ENCODE data around the gene LRRC75A. TPM values are rescaled to one million over a fixed set of nuclear protein-coding genes. Genes with fewer than 3 reads are reported as not detected.
A peak's percentile ranks its signal among the peaks of the same experiment; 100 is the strongest.

Gene LRRC75A, protein sequence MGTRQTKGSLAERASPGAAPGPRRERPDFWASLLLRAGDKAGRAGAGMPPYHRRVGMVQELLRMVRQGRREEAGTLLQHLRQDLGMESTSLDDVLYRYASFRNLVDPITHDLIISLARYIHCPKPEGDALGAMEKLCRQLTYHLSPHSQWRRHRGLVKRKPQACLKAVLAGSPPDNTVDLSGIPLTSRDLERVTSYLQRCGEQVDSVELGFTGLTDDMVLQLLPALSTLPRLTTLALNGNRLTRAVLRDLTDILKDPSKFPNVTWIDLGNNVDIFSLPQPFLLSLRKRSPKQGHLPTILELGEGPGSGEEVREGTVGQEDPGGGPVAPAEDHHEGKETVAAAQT
- under 1 TPM; 0.14 to 0.57 (median 0.27) TPM for total RNA-seq (2021; fragmentation: NEBNext Ultra II Directional; extraction: Animal tissue kit (Norgen Biotek cat#: 25700))
- long read RNA-seq, partial matches to known transcripts, result 0 of 36 reads
- long read RNA-seq, other reads (novel, unspliced or antisense), result 36 of 36 reads

DNA sequence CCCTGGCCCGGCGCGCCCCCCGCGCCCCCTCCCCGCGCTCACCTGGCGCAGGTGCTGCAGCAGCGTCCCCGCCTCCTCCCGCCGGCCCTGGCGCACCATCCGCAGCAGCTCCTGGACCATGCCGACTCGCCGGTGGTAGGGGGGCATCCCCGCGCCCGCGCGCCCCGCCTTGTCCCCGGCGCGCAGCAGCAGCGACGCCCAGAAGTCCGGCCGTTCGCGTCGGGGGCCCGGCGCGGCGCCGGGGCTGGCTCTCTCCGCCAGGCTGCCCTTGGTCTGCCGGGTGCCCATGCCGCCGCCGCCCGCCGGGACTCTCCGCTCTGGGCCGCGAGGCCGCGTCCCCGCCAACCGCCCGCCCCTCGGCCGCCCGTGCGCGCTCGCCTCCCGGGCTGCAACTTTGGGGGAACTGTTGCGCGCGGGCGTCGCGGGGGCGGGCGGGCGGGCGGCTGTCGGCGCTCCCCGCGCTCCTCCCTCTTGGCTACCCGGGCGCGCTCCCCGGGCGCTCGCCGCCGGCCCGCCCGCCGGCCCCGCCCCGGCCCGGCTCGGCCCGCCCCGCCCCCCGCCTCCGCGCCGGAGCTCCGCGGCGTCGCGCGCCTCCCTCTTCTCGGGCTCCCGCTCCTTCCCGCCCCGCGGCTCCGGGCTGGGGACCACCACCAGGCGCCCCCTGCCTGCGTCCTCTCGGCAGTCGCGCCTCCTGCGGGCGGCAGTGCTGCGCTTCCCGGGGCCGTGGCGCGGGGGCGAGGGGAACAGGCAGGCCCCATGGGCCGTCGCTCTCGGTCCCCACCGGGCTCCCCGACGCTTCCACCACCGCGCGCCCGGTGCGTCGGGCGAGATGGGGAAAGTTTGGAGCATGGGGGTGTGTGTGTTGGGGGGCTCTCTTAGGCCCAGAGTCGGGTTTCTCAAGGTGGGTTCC, at the start of gene LRRC75A:
TSS of gene LRRC75A (minus strand) at position 491 of the 910 bp plus-strand sequence. CDS start at position 288, 203 bp downstream.
- TF ChIP-seq, protein P1, sequence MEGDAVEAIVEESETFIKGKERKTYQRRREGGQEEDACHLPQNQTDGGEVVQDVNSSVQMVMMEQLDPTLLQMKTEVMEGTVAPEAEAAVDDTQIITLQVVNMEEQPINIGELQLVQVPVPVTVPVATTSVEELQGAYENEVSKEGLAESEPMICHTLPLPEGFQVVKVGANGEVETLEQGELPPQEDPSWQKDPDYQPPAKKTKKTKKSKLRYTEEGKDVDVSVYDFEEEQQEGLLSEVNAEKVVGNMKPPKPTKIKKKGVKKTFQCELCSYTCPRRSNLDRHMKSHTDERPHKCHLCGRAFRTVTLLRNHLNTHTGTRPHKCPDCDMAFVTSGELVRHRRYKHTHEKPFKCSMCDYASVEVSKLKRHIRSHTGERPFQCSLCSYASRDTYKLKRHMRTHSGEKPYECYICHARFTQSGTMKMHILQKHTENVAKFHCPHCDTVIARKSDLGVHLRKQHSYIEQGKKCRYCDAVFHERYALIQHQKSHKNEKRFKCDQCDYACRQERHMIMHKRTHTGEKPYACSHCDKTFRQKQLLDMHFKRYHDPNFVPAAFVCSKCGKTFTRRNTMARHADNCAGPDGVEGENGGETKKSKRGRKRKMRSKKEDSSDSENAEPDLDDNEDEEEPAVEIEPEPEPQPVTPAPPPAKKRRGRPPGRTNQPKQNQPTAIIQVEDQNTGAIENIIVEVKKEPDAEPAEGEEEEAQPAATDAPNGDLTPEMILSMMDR (IDR thresholded peaks at IDR 0.05), result no peak
- H3K4me1 Mint-ChIP-seq (ENCODE audit: low read depth), result 0 out of 2 replicates have a peak, but pooled peaks cover under 1% of the 10 kb centered on the region
- no peaks in the 10 kb centered on the region for H3K36me3 Mint-ChIP-seq (ENCODE audit: low read depth)
- peak within 1 kb of the TSS; percentile 73 for H3K4me3 Mint-ChIP-seq
- H3K27me3 Mint-ChIP-seq (ENCODE audit: insufficient read depth), result peaks cover 28% of the 10 kb centered on the region
- no peaks in the 10 kb centered on the region for H3K9me3 Mint-ChIP-seq
- no peak within 1 kb of the TSS for H3K27ac Mint-ChIP-seq
- no peak for DNase-seq

DNA sequence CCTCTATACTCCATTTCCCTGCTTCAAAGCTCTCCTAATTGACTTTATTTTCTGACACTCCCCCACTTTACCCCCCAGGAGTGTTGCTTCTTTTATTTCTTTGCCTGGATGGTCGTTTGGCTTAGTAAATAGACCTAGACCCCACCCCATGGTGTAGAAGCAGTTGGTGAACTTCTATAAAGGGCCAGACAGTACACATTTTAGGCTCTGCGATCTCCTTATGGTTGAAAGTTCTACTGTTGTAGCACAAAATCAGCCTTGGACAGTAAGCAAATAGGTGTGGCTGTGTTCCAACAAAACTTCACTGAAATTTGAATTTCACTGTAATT, 45.1 kb upstream of the LRRC75A start:
- TF ChIP-seq, protein P1 (IDR thresholded peaks at IDR 0.05), result no peak; the same call in 1 of the 2 replicates
- Mint-ChIP-seq H3K4me1 (ENCODE audit: low read depth) (peaks cover 28% of the 10 kb centered on the region), H3K9me3 (peaks cover 34% of the 10 kb centered on the region), H3K27ac (no peak overlapping the region), H3K4me3 (peak overlapping the region; percentile 99; the same call in 1 of the 2 replicates), H3K36me3 (ENCODE audit: low read depth) (peaks cover 16% of the 10 kb centered on the region; the same call in 1 of the 2 replicates), H3K27me3 (ENCODE audit: insufficient read depth) (peaks cover 5% of the 10 kb centered on the region; the same call in 1 of the 2 replicates)
- no peak for DNase-seq

DNA sequence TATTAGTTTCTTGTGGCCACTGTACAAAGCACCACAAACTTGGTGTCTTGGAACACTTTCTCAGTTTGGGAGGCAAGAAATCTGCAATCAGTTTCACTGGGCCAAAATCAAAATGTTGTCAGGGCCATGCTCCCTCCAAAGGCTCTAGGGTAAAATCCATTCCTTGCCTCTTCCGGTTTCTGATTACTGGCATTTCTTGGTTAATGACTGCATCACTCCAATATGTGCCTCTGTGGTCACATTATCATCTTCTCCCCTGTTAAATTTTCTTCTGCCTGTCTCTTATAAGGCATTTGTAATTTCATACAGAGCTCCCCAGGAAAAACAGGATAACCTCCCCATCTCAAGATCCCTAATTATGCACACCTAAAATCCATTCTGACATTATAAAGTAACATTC, 42.2 kb upstream of the LRRC75A start:
- peaks cover 28% of the 10 kb centered on the region for H3K4me1 Mint-ChIP-seq (ENCODE audit: low read depth)
- TF ChIP-seq, protein P1 (IDR thresholded peaks at IDR 0.05), result no peak
- peaks cover 31% of the 10 kb centered on the region for H3K27me3 Mint-ChIP-seq (ENCODE audit: insufficient read depth)
- no peak for DNase-seq
- peaks cover 15% of the 10 kb centered on the region for H3K9me3 Mint-ChIP-seq
- peaks cover 8% of the 10 kb centered on the region; the same call in 1 of the 2 replicates for H3K36me3 Mint-ChIP-seq (ENCODE audit: low read depth)
- no peak overlapping the region for H3K4me3 Mint-ChIP-seq
- no peak overlapping the region for H3K27ac Mint-ChIP-seq

DNA sequence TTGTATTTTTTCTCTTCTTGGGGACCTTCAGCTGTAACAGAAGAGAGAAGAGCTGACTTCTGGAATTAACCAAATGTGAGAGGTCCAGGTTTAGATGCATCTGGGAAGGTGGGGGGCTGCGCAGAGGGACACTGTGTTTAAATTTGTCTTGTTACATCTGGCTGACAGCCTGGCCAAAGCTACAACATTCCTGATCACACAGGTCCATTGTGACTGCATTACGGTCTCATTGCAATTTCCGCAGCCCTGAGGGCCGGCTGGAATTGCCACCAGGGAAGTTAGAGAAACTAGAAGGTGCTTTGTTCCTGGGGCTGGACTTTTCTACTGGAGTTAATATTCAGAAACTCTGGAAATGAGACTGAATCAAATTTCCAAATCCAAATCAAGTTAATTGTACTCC, 37.9 kb upstream of the LRRC75A start:
- TF ChIP-seq, protein P1 (IDR thresholded peaks at IDR 0.05), result no peak
- DNase-seq, result no peak
- peaks cover 43% of the 10 kb centered on the region for H3K27me3 Mint-ChIP-seq (ENCODE audit: insufficient read depth)
- H3K9me3 Mint-ChIP-seq, result no peaks in the 10 kb centered on the region; the same call in 1 of the 2 replicates
- no peak overlapping the region for H3K4me3 Mint-ChIP-seq
- H3K36me3 Mint-ChIP-seq (ENCODE audit: low read depth), result no peaks in the 10 kb centered on the region
- no peak overlapping the region for H3K27ac Mint-ChIP-seq
- H3K4me1 Mint-ChIP-seq (ENCODE audit: low read depth), result peaks cover 14% of the 10 kb centered on the region

DNA sequence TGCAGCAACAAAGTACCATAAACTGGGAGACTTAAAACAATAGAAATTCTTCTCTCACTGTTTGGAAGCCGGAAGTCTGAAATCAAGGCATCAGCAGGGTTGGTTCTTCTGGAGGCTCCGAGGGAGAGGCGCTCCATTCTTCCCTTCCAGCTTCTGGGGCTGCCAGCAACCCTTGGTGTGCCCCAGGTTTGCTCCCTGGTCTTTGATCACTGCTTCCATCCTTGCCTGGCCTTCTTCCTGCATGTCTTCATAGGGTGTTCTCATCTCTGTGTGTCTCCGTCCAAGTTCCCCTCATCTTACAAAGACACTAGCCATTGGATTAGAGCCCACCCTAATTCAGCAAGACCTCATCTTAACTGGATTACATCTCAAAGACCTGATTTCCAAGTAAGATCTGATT, 35.3 kb upstream of the LRRC75A start:
- Mint-ChIP-seq H3K36me3 (ENCODE audit: low read depth) (no peaks in the 10 kb centered on the region), H3K27me3 (ENCODE audit: insufficient read depth) (peaks cover 46% of the 10 kb centered on the region), H3K9me3 (no peaks in the 10 kb centered on the region; the same call in 1 of the 2 replicates), H3K4me3 (no peak overlapping the region), H3K27ac (no peak overlapping the region), H3K4me1 (ENCODE audit: low read depth) (peaks cover 17% of the 10 kb centered on the region)
- no peak for DNase-seq
- TF ChIP-seq, protein P1 (IDR thresholded peaks at IDR 0.05), result no peak
